A549 (cell line): ENCODE results near the gene ABCF1. TPM values are rescaled to one million over a fixed set of nuclear protein-coding genes. Genes with fewer than 3 reads are reported as not detected.

Experiments used
- ATAC-seq, 2 experiments: fragments of 200-7000 bp in 1 of 2; fragments of >200 bp in 1 of 2; cut with Nextera tagmentation in 1 of 2; cut with Tn5 transposase in 1 of 2; 3 replicates each; pipeline versions ENCODE4 v1.8.0 to v1.9.1; 2018 to 2020; ENCODE audit warnings: mild to moderate bottlenecking in 1 of 2, moderate library complexity in 1 of 2
- CTCF ChIA-PET: fragments of 300-600 bp; sonication (Branson Sonifier 250); formaldehyde crosslinking; extraction: SDS; loops from one replicate; lab custom pipeline; 2021; ENCODE audit warnings: antibody characterized with exemption, inconsistent platforms; lab: Yijun Ruan, JAX
- POLR2A ChIA-PET: fragments of 350-600 bp; formaldehyde crosslinking; extraction: SDS; loops from one replicate; lab custom pipeline; 2021; ENCODE audit warnings: antibody characterized with exemption, inconsistent platforms; lab: Yijun Ruan, JAX
- DNase-seq, 2 experiments: peaks; one replicate each; pipeline versions ENCODE4 v3.0.0 to v3.0.0-alpha.2; 2011 to 2016; ENCODE audit warnings: low read depth in 1 of 2, low spot score in 1 of 2
- FAIRE-seq: peaks from 2 replicates; lab custom pipeline; 2011; peaks lifted over from hg19 to GRCh38; lab: Jason Lieb, UNC
- H3K27ac ChIP-seq, 2 experiments: fragments of >200 bp; sonication (Bioruptor Twin); formaldehyde crosslinking; 3 replicates each; pipeline ENCODE4 v1.5.1; 2016 to 2017
- H3K4me1 ChIP-seq: fragments of >200 bp; sonication (Bioruptor Twin); formaldehyde crosslinking; 3 replicates; pipeline ENCODE4 v1.6.1; 2016
- H3K4me2 ChIP-seq: fragments of >200 bp; sonication (Bioruptor Twin); formaldehyde crosslinking; 3 replicates; pipeline ENCODE4 v1.6.1; 2016
- H3K4me3 ChIP-seq: fragments of >200 bp; sonication (Bioruptor Twin); formaldehyde crosslinking; 3 replicates; pipeline ENCODE4 v1.5.1; 2016
- H3K9me3 ChIP-seq: fragments of >200 bp; sonication (Bioruptor Twin); formaldehyde crosslinking; 3 replicates; pipeline ENCODE4 v1.6.1; 2016
- EP300 ChIP-seq, 2 experiments: fragments of >200 bp; sonication (Bioruptor Twin); formaldehyde crosslinking; IDR thresholded peaks; 2 replicates in 1 of 2; 3 replicates in 1 of 2; pipeline ENCODE4 v1.6.1; 2016 to 2017
- FOSB ChIP-seq: fragments of 250-450 bp; sonication (Bioruptor Pico); IDR thresholded peaks from 2 replicates; pipeline ENCODE4 v1.5.0; 2020; ENCODE audit warnings: mild to moderate bottlenecking, moderate library complexity
- HOXB13 ChIP-seq: fragments of 250-450 bp; sonication (Bioruptor Pico); IDR thresholded peaks from 2 replicates; pipeline ENCODE4 v1.5.0; 2020; ENCODE audit warnings: low read depth, mild to moderate bottlenecking, moderate library complexity
- HOXB5 ChIP-seq: fragments of 250-450 bp; sonication (Bioruptor Pico); IDR thresholded peaks from 2 replicates; pipeline ENCODE4 v1.5.0; 2020; ENCODE audit warnings: mild to moderate bottlenecking, moderate library complexity
- JUNB ChIP-seq: fragments of >200 bp; sonication (Bioruptor Twin); formaldehyde crosslinking; IDR thresholded peaks from 2 replicates; pipeline ENCODE4 v1.6.1; 2016
- KDM1A ChIP-seq: fragments of 200-600 bp; sonication (generic); IDR thresholded peaks from 2 replicates; pipeline ENCODE4 v1.6.1; 2016; ENCODE audit warnings: low read depth, mild to moderate bottlenecking
- MAFK ChIP-seq: fragments of 450-650 bp; IDR thresholded peaks from 2 replicates; pipeline ENCODE4 v1.6.1; 2014; ENCODE audit not compliant: partially characterized antibody
- MYC ChIP-seq: IDR thresholded peaks from 2 replicates; pipeline ENCODE4 v1.6.1; 2012; ENCODE audit warnings: mild to moderate bottlenecking, inconsistent platforms, low read length, improper control_type of control experiment, borderline replicate concordance
- NFE2L2 ChIP-seq: fragments of 150-350 bp; conservative IDR thresholded peaks from 2 replicates; pipeline ENCODE4 v1.6.1; 2014; ENCODE audit warnings: low read length
- NPAS2 ChIP-seq: fragments of 250-450 bp; sonication (Bioruptor Pico); IDR thresholded peaks from 2 replicates; pipeline ENCODE4 v1.8.0; 2022; ENCODE audit warnings: mild to moderate bottlenecking, moderate library complexity, borderline replicate concordance
- NR3C1 ChIP-seq: fragments of >200 bp; sonication (Bioruptor Twin); formaldehyde crosslinking; IDR thresholded peaks from 3 replicates; pipeline ENCODE4 v1.6.1; 2017
- POLR2AphosphoS2 ChIP-seq: conservative IDR thresholded peaks from 2 replicates; pipeline ENCODE4 v1.6.1; 2012; ENCODE audit warnings: low read length, improper control_type of control experiment, inconsistent platforms
- RAD21 ChIP-seq, 2 experiments: fragments of >200 bp in 1 of 2; sonication (Bioruptor Twin) in 1 of 2; formaldehyde crosslinking in 1 of 2; IDR thresholded peaks in 1 of 2; conservative IDR thresholded peaks in 1 of 2; 2 replicates in 1 of 2; 3 replicates in 1 of 2; pipeline ENCODE4 v1.6.1; 2012 to 2018; ENCODE audit warnings: inconsistent platforms in 1 of 2
- RCOR1 ChIP-seq: fragments of 150-350 bp; IDR thresholded peaks from 2 replicates; pipeline ENCODE4 v1.6.1; 2014; ENCODE audit warnings: antibody characterized with exemption, low read length, low read depth
- RFX5 ChIP-seq: fragments of 450-650 bp; IDR thresholded peaks from 2 replicates; pipeline ENCODE4 v1.7.1; 2014; ENCODE audit warnings: antibody characterized with exemption, mild to moderate bottlenecking, moderate library complexity
- SMC3 ChIP-seq: fragments of >200 bp; sonication (Bioruptor Twin); formaldehyde crosslinking; IDR thresholded peaks from 3 replicates; pipeline ENCODE4 v1.6.1; 2018; ENCODE audit warnings: inconsistent platforms
- SREBF2 ChIP-seq: fragments of 450-650 bp; IDR thresholded peaks from 2 replicates; pipeline ENCODE4 v1.6.1; 2014; ENCODE audit warnings: mild to moderate bottlenecking, moderate library complexity
- TFCP2L1 ChIP-seq: fragments of 250-450 bp; sonication (Bioruptor Pico); IDR thresholded peaks from 2 replicates; pipeline ENCODE4 v1.5.0; 2021; ENCODE audit warnings: mild to moderate bottlenecking
- TP53 ChIP-seq: fragments of 250-450 bp; sonication (Bioruptor Pico); IDR thresholded peaks from 2 replicates; pipeline ENCODE4 v1.5.0; 2021; ENCODE audit warnings: mild to moderate bottlenecking, moderate library complexity
- ZNF302 ChIP-seq: fragments of 250-450 bp; sonication (Bioruptor Pico); IDR thresholded peaks from 2 replicates; pipeline ENCODE4 v1.9.0; 2021; ENCODE audit warnings: inconsistent platforms, mild to moderate bottlenecking, moderate library complexity
- WGBS: methylation state at CpG from one replicate; pipeline ENCODE4 v1.1.6; 2017; ENCODE audit errors: missing lambda C conversion rate; 5-methylcytosine and 5-hydroxymethylcytosine counted together
- polyA plus RNA-seq, 4 experiments: library from polyadenylated mRNA; depleted of rRNA in 3 of 4; stranded (reverse); fragments of >200 nt; fragmentation: RNase III in 1 of 4; extraction: RNeasy Plus Mini Kit Qiagen cat#74134 plus additional on column Dnase treatment in 1 of 4; gene quantifications; 2 replicates in 3 of 4; 3 replicates in 1 of 4; pipeline ENCODE4 v1.2.3, GENCODE V29; 2011 to 2017
- TF ChIP-seq, protein P1 (sequence below): IDR thresholded peaks from 2 replicates; pipeline ENCODE4 v1.6.1; 2012; ENCODE audit warnings: low read depth, borderline replicate concordance
- TF ChIP-seq, protein P2 (sequence below): fragments of >200 bp; sonication (Bioruptor Twin); formaldehyde crosslinking; IDR thresholded peaks from 3 replicates; pipeline ENCODE4 v1.6.1; 2016
- TF ChIP-seq, protein P3 (sequence below): fragments of >200 bp; sonication (Bioruptor Twin); formaldehyde crosslinking; IDR thresholded peaks from 2 replicates; pipeline ENCODE4 v1.6.1; 2016
- TF ChIP-seq, protein P4 (sequence below): fragments of >200 bp; sonication (Bioruptor Twin); formaldehyde crosslinking; IDR thresholded peaks from 3 replicates; pipeline ENCODE4 v1.5.1; 2016

The ABCF1 gene
- polyA plus RNA-seq, 2 of the 4 experiments (the other 2 are of a cell fraction), result 31.0 to 72.0 TPM

DNA sequence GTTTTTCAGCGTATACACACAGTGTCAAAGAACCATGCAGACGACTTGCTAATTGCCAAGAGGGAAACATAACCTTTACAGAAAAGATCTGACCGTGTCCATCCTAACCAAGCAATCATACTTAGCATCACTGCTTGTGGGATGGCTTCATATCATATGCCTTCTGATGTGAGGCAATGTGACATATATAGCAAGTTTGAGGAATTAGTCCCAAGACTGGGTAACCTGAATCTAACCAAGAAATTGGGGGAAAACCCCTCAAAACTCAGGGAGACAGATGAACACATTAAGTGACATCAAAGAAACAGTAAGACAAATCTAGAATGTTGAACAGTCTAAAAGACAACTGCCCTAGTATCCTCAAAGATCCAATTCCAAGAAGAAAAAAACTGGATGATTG is 33.3 kb upstream of the ABCF1 start:
- Histone ChIP-seq H3K4me1 (no peaks in the 10 kb centered on the region), H3K4me2 (no peak overlapping the region), H3K4me3 (no peak overlapping the region), H3K27ac (no peak overlapping the region), H3K9me3 (no peaks in the 10 kb centered on the region)
- no peak for TF ChIP-seq POLR2AphosphoS2
- TF ChIP-seq, protein P1, sequence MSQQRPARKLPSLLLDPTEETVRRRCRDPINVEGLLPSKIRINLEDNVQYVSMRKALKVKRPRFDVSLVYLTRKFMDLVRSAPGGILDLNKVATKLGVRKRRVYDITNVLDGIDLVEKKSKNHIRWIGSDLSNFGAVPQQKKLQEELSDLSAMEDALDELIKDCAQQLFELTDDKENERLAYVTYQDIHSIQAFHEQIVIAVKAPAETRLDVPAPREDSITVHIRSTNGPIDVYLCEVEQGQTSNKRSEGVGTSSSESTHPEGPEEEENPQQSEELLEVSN, result no peak
- TF ChIP-seq ZNF302 (CRISPR knock-in tag), result no peak
- no peak for TF ChIP-seq EP300 (IDR thresholded peaks at IDR 0.05)
- no peak for TF ChIP-seq SREBF2
- no peak for TF ChIP-seq TFCP2L1
- TF ChIP-seq RCOR1, result no peak
- TF ChIP-seq RFX5, result no peak
- TF ChIP-seq SMC3, result no peak
- no peak for TF ChIP-seq KDM1A
- TF ChIP-seq MAFK, result no peak
- no peak for TF ChIP-seq NR3C1
- TF ChIP-seq, protein P2, sequence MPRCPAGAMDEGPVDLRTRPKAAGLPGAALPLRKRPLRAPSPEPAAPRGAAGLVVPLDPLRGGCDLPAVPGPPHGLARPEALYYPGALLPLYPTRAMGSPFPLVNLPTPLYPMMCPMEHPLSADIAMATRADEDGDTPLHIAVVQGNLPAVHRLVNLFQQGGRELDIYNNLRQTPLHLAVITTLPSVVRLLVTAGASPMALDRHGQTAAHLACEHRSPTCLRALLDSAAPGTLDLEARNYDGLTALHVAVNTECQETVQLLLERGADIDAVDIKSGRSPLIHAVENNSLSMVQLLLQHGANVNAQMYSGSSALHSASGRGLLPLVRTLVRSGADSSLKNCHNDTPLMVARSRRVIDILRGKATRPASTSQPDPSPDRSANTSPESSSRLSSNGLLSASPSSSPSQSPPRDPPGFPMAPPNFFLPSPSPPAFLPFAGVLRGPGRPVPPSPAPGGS, result no peak
- no peak for TF ChIP-seq HOXB13 (CRISPR knock-in tag)
- TF ChIP-seq JUNB, result no peak
- TF ChIP-seq MYC, result no peak
- ChIA-PET CTCF (interaction anchor here (0.6 to 16.0 kb wide), 4 partner anchors 10 to 61 kb away, joined by 3 to 320 read pairs (median 4); no protein-coding TSS in a partner anchor), POLR2A (no interaction called here)
- whole genome bisulfite sequencing, result 41% methylated on average over 3 of the region's 3 CpGs
- ATAC-seq (no peak), DNase-seq (no peak), FAIRE-seq (no peak)

DNA sequence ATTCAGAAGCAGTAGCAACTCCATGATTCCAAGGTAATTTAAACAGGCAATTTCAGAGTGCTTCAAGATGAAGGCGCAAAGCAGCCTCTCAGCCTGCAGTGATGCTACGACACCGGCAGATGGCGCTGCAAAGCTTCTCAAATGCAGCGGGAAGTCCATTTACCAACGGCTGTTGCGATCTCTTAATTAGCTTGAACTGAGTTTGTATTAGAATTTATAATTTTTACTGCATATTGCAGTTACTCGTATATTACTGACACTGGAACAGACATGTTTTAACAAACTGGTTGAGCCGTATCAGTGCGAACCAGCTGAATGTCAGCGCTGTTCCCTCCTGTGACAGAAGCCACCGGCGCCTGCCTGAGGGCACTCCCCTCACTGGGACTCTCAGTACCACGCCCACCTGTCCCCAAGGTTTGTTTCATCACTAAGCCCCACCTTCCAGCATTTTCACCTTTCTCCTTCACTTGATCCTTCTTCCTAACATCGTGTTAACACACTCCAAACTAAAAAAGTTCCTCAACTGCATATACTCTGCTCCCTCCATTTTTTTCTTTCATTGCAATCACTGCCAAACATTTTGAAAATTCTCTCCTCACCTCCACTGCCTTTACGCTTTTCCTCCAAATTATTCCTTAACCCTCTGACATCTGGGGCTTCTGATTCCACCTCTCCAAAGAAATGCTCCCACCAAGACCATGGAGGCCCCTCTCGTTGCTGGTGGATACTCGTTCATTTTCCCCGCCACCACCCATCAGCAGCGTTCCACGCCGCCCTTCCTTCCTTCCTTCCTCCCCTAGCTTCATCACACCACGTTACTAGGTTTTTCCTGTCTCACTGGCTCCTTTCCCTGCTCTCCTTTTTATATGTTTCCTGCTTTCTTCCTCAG is 29.5 kb upstream of the ABCF1 start:
- ChIA-PET POLR2A (no interaction called here), CTCF (interaction anchor here (0.6 to 16.0 kb wide), 44 partner anchors 12 to 793 kb away, joined by 3 to 320 read pairs (median 4); partner anchors contain the start of genes ABCF1, GNL1 and PRR3)
- FAIRE-seq (no peak), DNase-seq (peak; percentile 52 to 86), ATAC-seq (peak; percentile 68 to 74; a peak in 5 of 6 replicates)
- no peak overlapping the region for H3K27ac ChIP-seq
- H3K4me3 ChIP-seq, result peak overlapping the region; percentile 32; the same call in 2 of the 3 replicates
- TF ChIP-seq NPAS2, result no peak
- no peak for TF ChIP-seq HOXB5 (CRISPR knock-in tag)
- peak; percentile 52 for TF ChIP-seq SMC3
- TF ChIP-seq RAD21 (conservative IDR thresholded peaks at IDR 0.05 in 1 of 2, IDR thresholded peaks at IDR 0.05 in 1 of 2), result peak; percentile 60 to 64
- TF ChIP-seq FOSB (CRISPR knock-in tag), result no peak
- TF ChIP-seq NFE2L2, result no peak
- TF ChIP-seq, protein P3, sequence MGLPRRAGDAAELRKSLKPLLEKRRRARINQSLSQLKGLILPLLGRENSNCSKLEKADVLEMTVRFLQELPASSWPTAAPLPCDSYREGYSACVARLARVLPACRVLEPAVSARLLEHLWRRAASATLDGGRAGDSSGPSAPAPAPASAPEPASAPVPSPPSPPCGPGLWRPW, result no peak
- TF ChIP-seq, protein P4, sequence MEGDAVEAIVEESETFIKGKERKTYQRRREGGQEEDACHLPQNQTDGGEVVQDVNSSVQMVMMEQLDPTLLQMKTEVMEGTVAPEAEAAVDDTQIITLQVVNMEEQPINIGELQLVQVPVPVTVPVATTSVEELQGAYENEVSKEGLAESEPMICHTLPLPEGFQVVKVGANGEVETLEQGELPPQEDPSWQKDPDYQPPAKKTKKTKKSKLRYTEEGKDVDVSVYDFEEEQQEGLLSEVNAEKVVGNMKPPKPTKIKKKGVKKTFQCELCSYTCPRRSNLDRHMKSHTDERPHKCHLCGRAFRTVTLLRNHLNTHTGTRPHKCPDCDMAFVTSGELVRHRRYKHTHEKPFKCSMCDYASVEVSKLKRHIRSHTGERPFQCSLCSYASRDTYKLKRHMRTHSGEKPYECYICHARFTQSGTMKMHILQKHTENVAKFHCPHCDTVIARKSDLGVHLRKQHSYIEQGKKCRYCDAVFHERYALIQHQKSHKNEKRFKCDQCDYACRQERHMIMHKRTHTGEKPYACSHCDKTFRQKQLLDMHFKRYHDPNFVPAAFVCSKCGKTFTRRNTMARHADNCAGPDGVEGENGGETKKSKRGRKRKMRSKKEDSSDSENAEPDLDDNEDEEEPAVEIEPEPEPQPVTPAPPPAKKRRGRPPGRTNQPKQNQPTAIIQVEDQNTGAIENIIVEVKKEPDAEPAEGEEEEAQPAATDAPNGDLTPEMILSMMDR, result peak; percentile 83
- no peak for TF ChIP-seq TP53 (CRISPR knock-in tag)
- H3K4me1 ChIP-seq, result no peaks in the 10 kb centered on the region
- peak overlapping the region; percentile 81 for H3K4me2 ChIP-seq
- 33% methylated on average over 22 of the region's 23 CpGs for WGBS
- no peaks in the 10 kb centered on the region for H3K9me3 ChIP-seq
